SU-DHL-6 (cell line): Measurements from ENCODE around the gene SYNDIG1.

Experiments used
- H2AFZ ChIP-seq: fragments of 200-600 bp; sonication (generic); 2 replicates; pipeline ENCODE4 v1.6.1; 2014; ENCODE audit warnings: low read depth, mild to moderate bottlenecking, moderate library complexity, mixed read lengths, antibody characterized with exemption, low read length; ENCODE audit not compliant: severe bottlenecking
- H3F3A ChIP-seq: fragments of 200-600 bp; shearing (Covaris generic); 2 replicates; pipeline ENCODE4 v1.6.0; 2016; ENCODE audit warnings: antibody characterized with exemption, mild to moderate bottlenecking; ENCODE audit not compliant: insufficient read depth
- H3K27ac ChIP-seq: fragments of 200-600 bp; sonication (generic); 2 replicates; pipeline ENCODE4 v1.5.1; 2016; ENCODE audit warnings: low read depth, mild to moderate bottlenecking, low read length, moderate library complexity, mixed read lengths
- H3K27me3 ChIP-seq: fragments of 200-600 bp; sonication (generic), shearing (Covaris generic); 2 replicates; pipeline ENCODE4 v1.6.0; 2014; ENCODE audit warnings: mild to moderate bottlenecking, low read length
- H3K36me3 ChIP-seq: fragments of 200-600 bp; sonication (generic); 2 replicates; pipeline ENCODE4 v1.6.1; 2014; ENCODE audit warnings: mild to moderate bottlenecking, low read length, mixed read lengths
- H3K4me2 ChIP-seq: fragments of 300-600, 200-600 bp; shearing (Covaris generic), sonication (generic); 2 replicates; pipeline ENCODE4 v1.6.0; 2014; ENCODE audit warnings: low read length, low read depth, mild to moderate bottlenecking; ENCODE audit not compliant: poor library complexity, severe bottlenecking
- H3K4me3 ChIP-seq: fragments of 200-600 bp; sonication (generic); 2 replicates; pipeline ENCODE4 v1.5.1; 2014; ENCODE audit warnings: antibody characterized with exemption, low read length, mild to moderate bottlenecking, mixed read lengths; ENCODE audit not compliant: insufficient read depth, poor library complexity, severe bottlenecking
- H3K79me2 ChIP-seq: fragments of 200-600 bp; sonication (generic); 2 replicates; pipeline ENCODE4 v1.6.1; 2014; ENCODE audit warnings: mild to moderate bottlenecking, low read length, moderate library complexity; ENCODE audit not compliant: insufficient read depth
- H3K9ac ChIP-seq: fragments of 200-600 bp; sonication (generic); 2 replicates; pipeline ENCODE4 v1.7.0; 2014; ENCODE audit warnings: mild to moderate bottlenecking, low read length
- H3K9me2 ChIP-seq: fragments of 200-600 bp; sonication (generic); replicated peaks from 2 replicates; pipeline ENCODE4 v1.6.1; 2014; ENCODE audit warnings: low read length; ENCODE audit not compliant: insufficient read depth
- H3K9me3 ChIP-seq: fragments of 200-600 bp; sonication (generic); 2 replicates; pipeline ENCODE4 v1.6.1; 2014; ENCODE audit warnings: low read length, mixed read lengths; ENCODE audit not compliant: insufficient read depth
- H4K20me1 ChIP-seq: fragments of 200-600 bp; sonication (generic); 2 replicates; pipeline ENCODE4 v1.6.1; 2014; ENCODE audit warnings: low read depth, mild to moderate bottlenecking, antibody characterized with exemption, low read length, moderate library complexity, mixed read lengths
- EZH2phosphoT487 ChIP-seq: fragments of 200-600 bp; sonication (generic), shearing (Covaris generic); conservative IDR thresholded peaks from 2 replicates; pipeline ENCODE4 v1.6.1; 2018; ENCODE audit warnings: mild to moderate bottlenecking, antibody characterized with exemption, low read length, moderate library complexity, mixed read lengths
- TF ChIP-seq, protein P1 (sequence below): fragments of 200-600 bp; sonication (generic); IDR thresholded peaks from one replicate; pipeline ENCODE4 v1.5.1; 2017; ENCODE audit warnings: antibody characterized with exemption, mild to moderate bottlenecking, low read length, moderate library complexity; ENCODE audit not compliant: insufficient read depth, poor library complexity, severe bottlenecking

Gene SYNDIG1

DNA sequence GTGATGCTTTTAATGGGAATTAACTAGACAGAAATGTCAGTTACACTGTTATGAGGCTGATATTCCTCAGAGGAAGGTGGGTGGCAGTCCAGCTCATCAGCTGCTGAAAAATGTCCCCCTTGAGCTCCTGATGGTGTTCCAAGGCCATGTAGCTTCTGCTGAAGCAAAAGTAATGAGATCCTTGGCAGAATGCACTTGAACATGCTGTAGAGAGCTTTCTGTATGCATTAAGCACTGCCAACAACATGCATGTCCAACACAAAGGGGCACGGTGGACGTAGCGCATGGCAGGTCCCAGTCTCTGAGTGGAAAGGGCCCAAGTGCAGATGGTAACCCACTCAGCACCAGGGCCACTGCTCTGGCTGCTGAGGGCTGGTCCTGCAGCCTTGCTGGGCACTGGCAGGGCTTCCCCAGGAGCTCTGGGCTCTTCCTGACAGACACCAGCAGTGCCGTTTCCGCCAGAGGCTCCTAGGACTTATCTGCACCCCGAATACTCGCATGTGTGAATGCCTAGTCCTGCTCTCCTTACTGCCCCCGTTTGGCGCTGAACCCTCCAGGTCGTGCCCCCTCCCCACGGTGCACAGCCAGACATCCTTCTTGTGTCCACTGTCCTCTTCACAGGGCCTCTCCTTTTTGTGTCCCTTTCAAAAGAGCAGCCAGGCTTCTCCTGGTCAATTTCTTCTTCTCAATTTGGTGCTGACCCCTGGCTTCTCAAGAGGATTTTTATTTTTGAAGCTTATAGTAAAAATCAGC, 18.6 kb upstream of the SYNDIG1 start:
- Histone ChIP-seq H3K4me3 (no peak overlapping the region), H3K36me3 (no peaks in the 10 kb centered on the region), H2AFZ (no peak overlapping the region), H3K9me3 (no peaks in the 10 kb centered on the region), H3K9ac (no peak overlapping the region), H3K79me2 (no peaks in the 10 kb centered on the region), H3K4me2 (no peak overlapping the region), H3K27me3 (no peaks in the 10 kb centered on the region), H4K20me1 (no peaks in the 10 kb centered on the region), H3K27ac (no peak overlapping the region), H3F3A (no peaks in the 10 kb centered on the region), H3K9me2 (no peaks in the 10 kb centered on the region)
- TF ChIP-seq, protein P1, sequence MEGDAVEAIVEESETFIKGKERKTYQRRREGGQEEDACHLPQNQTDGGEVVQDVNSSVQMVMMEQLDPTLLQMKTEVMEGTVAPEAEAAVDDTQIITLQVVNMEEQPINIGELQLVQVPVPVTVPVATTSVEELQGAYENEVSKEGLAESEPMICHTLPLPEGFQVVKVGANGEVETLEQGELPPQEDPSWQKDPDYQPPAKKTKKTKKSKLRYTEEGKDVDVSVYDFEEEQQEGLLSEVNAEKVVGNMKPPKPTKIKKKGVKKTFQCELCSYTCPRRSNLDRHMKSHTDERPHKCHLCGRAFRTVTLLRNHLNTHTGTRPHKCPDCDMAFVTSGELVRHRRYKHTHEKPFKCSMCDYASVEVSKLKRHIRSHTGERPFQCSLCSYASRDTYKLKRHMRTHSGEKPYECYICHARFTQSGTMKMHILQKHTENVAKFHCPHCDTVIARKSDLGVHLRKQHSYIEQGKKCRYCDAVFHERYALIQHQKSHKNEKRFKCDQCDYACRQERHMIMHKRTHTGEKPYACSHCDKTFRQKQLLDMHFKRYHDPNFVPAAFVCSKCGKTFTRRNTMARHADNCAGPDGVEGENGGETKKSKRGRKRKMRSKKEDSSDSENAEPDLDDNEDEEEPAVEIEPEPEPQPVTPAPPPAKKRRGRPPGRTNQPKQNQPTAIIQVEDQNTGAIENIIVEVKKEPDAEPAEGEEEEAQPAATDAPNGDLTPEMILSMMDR = no peak
- TF ChIP-seq EZH2phosphoT487 = no peak

DNA sequence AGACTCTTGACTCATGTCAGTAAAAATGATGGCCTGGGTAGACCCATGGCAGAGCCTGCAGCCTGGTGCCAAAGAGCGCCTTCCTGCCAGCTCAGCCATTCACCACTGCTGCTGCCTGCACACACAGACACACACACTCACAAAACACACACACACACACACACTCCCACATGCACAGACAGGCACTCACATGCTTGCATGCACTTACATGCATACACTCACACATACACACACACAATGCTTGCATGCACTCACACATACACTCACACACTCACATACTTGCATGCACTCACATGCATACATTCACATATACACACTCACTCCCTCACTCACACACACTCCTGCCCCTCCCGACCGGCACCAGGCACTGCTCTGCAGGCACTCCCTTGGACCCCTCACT, 18.0 kb upstream of the SYNDIG1 start:
- Histone ChIP-seq H3K27me3 (no peaks in the 10 kb centered on the region), H3K27ac (no peak overlapping the region), H3K36me3 (no peaks in the 10 kb centered on the region), H3K79me2 (no peaks in the 10 kb centered on the region), H3K9ac (no peak overlapping the region), H3K4me3 (no peak overlapping the region), H3F3A (no peaks in the 10 kb centered on the region), H2AFZ (no peak overlapping the region), H3K9me2 (no peaks in the 10 kb centered on the region), H4K20me1 (no peaks in the 10 kb centered on the region), H3K4me2 (no peak overlapping the region), H3K9me3 (no peaks in the 10 kb centered on the region)
- TF ChIP-seq, protein P1 = no peak
- TF ChIP-seq EZH2phosphoT487 = no peak

DNA sequence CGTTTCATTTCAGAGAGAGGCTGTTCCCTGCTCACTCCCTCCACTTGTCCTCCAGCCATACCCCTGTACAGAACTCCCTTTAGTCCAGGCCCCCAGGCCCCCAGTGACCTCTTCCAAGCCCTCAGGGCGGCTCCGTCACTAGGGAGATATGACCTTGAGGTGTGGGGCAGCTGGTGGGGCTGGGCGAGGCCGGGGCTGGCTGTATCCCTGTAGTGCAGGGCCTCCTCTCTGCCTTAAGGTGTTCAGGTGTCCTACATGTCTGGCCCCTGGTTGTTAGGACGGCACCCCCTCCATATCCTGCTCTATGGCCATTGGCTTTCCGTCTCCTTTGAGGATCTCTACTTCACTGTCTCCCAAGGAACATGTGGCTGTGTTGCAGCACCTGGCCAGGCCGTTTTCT, 17.4 kb upstream of the SYNDIG1 start:
- Histone ChIP-seq H3K27ac (no peak overlapping the region), H3K9me3 (no peaks in the 10 kb centered on the region), H3K79me2 (no peaks in the 10 kb centered on the region), H3F3A (no peaks in the 10 kb centered on the region), H3K36me3 (no peaks in the 10 kb centered on the region), H3K27me3 (no peaks in the 10 kb centered on the region), H3K4me3 (no peak overlapping the region), H3K9ac (no peak overlapping the region), H3K4me2 (no peak overlapping the region), H4K20me1 (no peaks in the 10 kb centered on the region), H3K9me2 (no peaks in the 10 kb centered on the region), H2AFZ (no peak overlapping the region)
- TF ChIP-seq, protein P1 = no peak
- TF ChIP-seq EZH2phosphoT487 = no peak
